NT2/D1 (cell line): ENCODE results near the gene PRXL2B.

ENCODE experiments used
- DNase-seq: peaks from one replicate; pipeline ENCODE4 v3.0.0-alpha.2; 2011; ENCODE audit warnings: low read depth, low spot score
- H3K27me3 ChIP-seq: 2 replicates; pipeline ENCODE4 v1.6.0; 2011; ENCODE audit warnings: mild to moderate bottlenecking; ENCODE audit not compliant: insufficient read length, insufficient read depth
- H3K36me3 ChIP-seq: 2 replicates; pipeline ENCODE4 v1.6.1; 2011; ENCODE audit warnings: mild to moderate bottlenecking, low read length, mixed read lengths; ENCODE audit not compliant: insufficient read depth, insufficient read length
- H3K4me1 ChIP-seq: 2 replicates; pipeline ENCODE4 v1.5.1; 2011; ENCODE audit not compliant: insufficient read depth, insufficient read length
- H3K4me3 ChIP-seq: 2 replicates; pipeline ENCODE4 v1.5.1; 2011; ENCODE audit warnings: low read depth; ENCODE audit not compliant: insufficient read length
- H3K9ac ChIP-seq: 2 replicates; pipeline ENCODE4 v1.6.0; 2011; ENCODE audit warnings: low read depth; ENCODE audit not compliant: insufficient read length
- H3K9me3 ChIP-seq: 2 replicates; pipeline ENCODE4 v1.5.1; 2011; ENCODE audit warnings: mild to moderate bottlenecking, low read length; ENCODE audit not compliant: insufficient read depth
- SUZ12 ChIP-seq: IDR thresholded peaks from 2 replicates; pipeline ENCODE4 v1.6.1; 2011; ENCODE audit not compliant: insufficient read length, insufficient read depth; ENCODE audit errors: extremely low read depth
- YY1 ChIP-seq: IDR thresholded peaks from 2 replicates; pipeline ENCODE4 v1.6.1; 2011; ENCODE audit not compliant: insufficient read length, insufficient read depth
- ZNF274 ChIP-seq: IDR thresholded peaks from 2 replicates; pipeline ENCODE4 v1.6.1; 2011; ENCODE audit warnings: mild to moderate bottlenecking, low read depth, low read length

Gene PRXL2B

DNA sequence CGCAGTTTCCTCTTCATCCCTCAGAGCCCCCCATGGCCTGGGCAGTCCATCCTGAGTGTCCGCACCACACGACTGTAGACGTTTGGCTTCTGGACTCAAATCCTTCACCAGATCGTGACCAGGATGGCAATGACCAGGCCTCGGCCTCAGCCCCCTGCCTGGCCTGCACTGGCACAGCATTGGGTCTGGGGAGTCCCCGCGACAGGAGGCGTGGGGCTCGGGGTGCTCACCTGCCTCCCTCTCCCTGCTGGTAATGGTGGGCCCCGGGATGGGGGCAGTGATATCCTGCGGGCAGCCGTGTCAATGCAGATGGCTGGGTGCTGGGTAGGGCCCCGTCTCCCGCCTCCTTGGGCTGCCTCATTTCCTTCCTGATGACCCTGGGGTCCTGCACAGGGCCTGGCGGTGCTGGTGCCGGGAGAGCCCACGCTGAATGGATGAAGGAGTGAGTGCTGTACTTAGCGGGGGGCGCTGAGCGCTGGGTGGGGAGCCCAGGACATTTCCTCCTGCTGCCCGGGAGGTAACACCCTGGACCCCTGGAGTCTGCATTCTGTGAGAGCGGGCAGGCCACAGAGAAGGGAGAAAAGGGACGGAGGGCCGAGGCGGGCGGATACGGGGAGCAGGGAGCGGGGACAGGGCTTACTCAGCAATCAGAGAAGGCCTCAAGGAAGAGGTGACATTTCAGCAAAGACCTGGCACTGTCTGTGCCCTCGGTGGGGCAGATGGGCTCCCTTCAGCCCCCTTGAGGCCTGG lies 32.5 kb upstream of the PRXL2B start:
- Histone ChIP-seq H3K9ac (no peak overlapping the region), H3K4me1 (peaks cover 2% of the 10 kb centered on the region)

DNA sequence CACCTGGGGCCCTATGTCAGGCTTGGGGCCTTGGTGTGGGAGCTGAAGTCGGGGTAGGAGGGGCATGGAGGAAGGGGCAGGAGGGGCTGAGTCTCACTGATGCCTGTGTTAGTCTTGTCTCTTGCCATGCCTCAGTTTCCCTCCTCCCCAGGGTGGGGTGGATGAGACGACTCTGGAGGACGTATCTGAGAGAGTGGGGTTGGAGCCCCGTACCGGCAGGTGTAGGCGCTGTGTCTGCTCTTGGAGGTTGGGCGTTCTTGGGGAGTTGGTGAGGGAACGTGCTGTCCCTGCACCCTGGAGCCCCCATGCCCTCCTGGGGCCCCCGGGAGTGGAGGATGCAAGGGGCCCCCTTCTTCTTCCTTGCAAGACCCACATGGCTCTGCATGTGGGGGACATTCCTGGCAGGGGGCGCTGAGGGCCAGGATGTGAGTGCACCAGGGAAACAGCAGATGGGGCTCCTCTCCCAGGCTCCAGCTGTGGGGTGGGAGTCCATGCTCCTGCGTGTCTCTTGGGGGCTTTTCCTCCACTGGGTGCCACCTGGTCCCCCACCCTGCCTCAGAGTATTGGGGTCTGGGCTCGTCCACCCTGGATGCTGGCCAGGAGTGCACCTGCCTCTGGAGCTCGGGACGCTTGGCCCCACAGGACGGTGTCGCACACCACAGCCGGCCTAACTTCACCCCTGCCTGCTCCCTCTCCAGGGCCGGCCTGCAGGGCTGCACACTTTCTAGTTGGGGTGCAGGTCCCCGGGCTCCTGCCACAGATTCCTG lies 31.8 kb upstream of the PRXL2B start:
- no peak overlapping the region for H3K4me3 ChIP-seq
- TF ChIP-seq SUZ12 (no peak), YY1 (no peak), ZNF274 (no peak)
- peaks cover 2% of the 10 kb centered on the region for H3K4me1 ChIP-seq
- H3K9ac ChIP-seq: no peak overlapping the region
- no peaks in the 10 kb centered on the region for H3K36me3 ChIP-seq
- DNase-seq: no peak
- no peaks in the 10 kb centered on the region for H3K27me3 ChIP-seq
- H3K9me3 ChIP-seq: no peaks in the 10 kb centered on the region

More for the DNA sequence above, 32.5 kb upstream of the PRXL2B start:
- TF ChIP-seq ZNF274 (no peak), SUZ12 (no peak), YY1 (no peak)
- no peaks in the 10 kb centered on the region for H3K27me3 ChIP-seq
- no peak for DNase-seq
- H3K4me3 ChIP-seq: no peak overlapping the region
- H3K9me3 ChIP-seq: no peaks in the 10 kb centered on the region
- no peaks in the 10 kb centered on the region for H3K36me3 ChIP-seq

GRCh38 chr1:2555634-2556276 lies 30.8 kb upstream of the PRXL2B start:
- H3K4me1 ChIP-seq: peaks cover 2% of the 10 kb centered on the region
- H3K27me3 ChIP-seq: no peaks in the 10 kb centered on the region
- TF ChIP-seq YY1 (no peak), ZNF274 (no peak), SUZ12 (no peak)
- no peak for DNase-seq
- no peak overlapping the region for H3K4me3 ChIP-seq
- H3K36me3 ChIP-seq: no peaks in the 10 kb centered on the region
- peak overlapping the region; percentile 61 for H3K9ac ChIP-seq
- no peaks in the 10 kb centered on the region for H3K9me3 ChIP-seq

GRCh38 chr1:2556277-2556677 lies 30.3 kb upstream of the PRXL2B start, which contains the start of gene TNFRSF14:
Gene TNFRSF14, plus strand, starts transcription at chr1:2556371. Its CDS starts 294 bp downstream, at chr1:2556665.
- peaks cover 2% of the 10 kb centered on the region for H3K4me1 ChIP-seq
- no peaks in the 10 kb centered on the region for H3K9me3 ChIP-seq
- DNase-seq: no peak
- H3K9ac ChIP-seq: peak within 1 kb of the TSS; percentile 61
- H3K36me3 ChIP-seq: no peaks in the 10 kb centered on the region
- no peak within 1 kb of the TSS for H3K4me3 ChIP-seq
- TF ChIP-seq ZNF274 (no peak), SUZ12 (no peak), YY1 (no peak)
- no peaks in the 10 kb centered on the region for H3K27me3 ChIP-seq

DNA sequence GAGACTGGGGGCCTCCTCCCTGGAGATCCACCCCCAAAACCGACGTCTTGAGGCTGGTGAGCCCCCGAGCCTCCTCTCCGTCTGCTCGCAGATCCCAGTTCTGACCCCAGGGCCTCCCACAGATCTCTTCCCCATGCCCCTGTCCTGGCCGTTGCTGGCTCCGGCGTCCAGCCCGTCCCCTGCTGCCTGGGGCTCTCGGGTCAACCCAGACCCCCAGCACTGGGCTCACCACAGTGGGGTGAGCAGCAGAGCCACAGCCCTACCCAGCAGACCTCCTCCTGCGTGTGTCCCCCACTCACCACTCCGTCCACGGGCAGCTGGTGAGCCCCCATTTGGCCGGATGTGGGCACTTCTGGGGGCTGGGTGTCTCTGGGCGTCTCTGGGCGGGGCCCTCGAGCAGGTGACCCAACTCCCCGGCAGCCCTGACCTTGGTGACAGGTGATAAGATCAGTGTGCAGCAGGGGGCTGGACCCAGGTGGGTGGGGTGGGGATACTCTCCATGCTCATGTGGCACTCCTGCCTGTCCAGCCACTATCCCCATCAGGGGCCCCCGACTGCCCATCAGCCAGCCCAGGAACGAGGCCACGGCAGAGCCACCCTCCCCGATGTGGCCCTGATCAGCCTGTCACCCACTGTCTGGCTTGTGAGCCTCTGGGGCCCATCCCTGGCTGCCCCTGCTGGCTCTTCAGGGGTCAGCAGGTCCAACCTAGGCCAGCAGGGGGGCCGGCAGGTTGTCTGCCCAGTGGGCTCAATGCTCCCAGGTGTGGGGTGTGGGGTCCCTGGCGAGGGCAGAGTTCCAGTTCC lies 29.7 kb upstream of the PRXL2B start:
- no peaks in the 10 kb centered on the region for H3K36me3 ChIP-seq
- no peaks in the 10 kb centered on the region for H3K9me3 ChIP-seq
- no peak for DNase-seq
- TF ChIP-seq YY1 (no peak), ZNF274 (no peak), SUZ12 (no peak)
- peaks cover 2% of the 10 kb centered on the region for H3K4me1 ChIP-seq
- H3K27me3 ChIP-seq: no peaks in the 10 kb centered on the region
- H3K9ac ChIP-seq: peak overlapping the region; percentile 61
- no peak overlapping the region for H3K4me3 ChIP-seq

DNA sequence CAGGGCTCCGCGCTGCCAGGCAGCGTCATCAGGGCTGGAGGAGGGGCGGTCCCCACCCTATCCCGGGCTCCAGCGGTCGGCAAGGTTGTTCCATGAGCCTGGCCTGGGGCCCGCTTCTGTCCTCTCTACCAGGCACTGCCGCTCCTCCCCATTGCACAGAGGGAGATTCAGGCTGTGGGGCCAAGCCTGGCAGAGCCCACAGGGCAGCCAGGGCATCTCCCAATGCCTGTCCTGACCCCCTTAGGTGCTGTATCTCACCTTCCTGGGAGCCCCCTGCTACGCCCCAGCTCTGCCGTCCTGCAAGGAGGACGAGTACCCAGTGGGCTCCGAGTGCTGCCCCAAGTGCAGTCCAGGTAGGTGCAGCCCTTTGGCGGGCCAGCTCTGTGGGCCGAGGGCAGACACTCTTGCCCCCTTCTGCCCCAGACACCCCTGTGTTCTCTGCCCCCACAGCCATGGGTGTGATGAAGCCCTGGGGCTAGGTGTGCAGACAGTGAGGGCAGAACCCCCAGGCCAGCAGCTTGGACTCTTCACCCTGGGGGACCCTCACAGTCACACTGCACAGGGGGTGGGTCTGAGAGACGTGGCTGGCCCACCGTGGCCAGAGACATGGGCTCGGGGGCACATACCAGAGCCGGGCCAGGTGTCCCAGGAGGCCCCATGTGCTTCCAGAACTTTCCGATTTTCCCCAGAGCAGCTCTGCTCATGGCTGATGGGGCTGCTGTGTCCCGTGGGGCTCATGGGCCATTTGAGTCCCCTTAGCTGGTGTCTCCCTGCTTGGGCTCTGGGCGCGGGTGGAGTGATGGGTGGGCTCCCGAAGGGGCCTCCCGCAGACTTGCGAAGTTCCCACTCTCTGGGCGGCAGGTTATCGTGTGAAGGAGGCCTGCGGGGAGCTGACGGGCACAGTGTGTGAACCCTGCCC lies 28.8 kb upstream of the PRXL2B start:
- peaks cover 2% of the 10 kb centered on the region for H3K4me1 ChIP-seq
- no peak for DNase-seq
- H3K27me3 ChIP-seq: no peaks in the 10 kb centered on the region
- H3K9ac ChIP-seq: no peak overlapping the region
- H3K9me3 ChIP-seq: no peaks in the 10 kb centered on the region
- no peak for TF ChIP-seq SUZ12
- no peak for TF ChIP-seq YY1
- no peak for TF ChIP-seq ZNF274
- no peaks in the 10 kb centered on the region for H3K36me3 ChIP-seq
- no peak overlapping the region for H3K4me3 ChIP-seq
